SK-N-SH treated with all-trans-retinoic acid at 6 μM for 48 hours (cell line): ENCODE data around the gene NRXN3.

ENCODE experiments used
- ATAC-seq: fragments of 200-7000 bp; cut with Tn5 transposase; 3 replicates; pipeline ENCODE4 v1.9.1; 2020; ENCODE audit warnings: mild to moderate bottlenecking, moderate library complexity
- ARNTL ChIP-seq: fragments of 450-650 bp; formaldehyde crosslinking; IDR thresholded peaks from 2 replicates; pipeline ENCODE4 v1.5.0; 2020; ENCODE audit warnings: low read depth, mild to moderate bottlenecking, moderate library complexity, borderline replicate concordance
- BACH2 ChIP-seq: fragments of 250-450 bp; sonication (Bioruptor Pico); IDR thresholded peaks from 2 replicates; pipeline ENCODE4 v1.9.0; 2021; ENCODE audit warnings: mild to moderate bottlenecking, borderline replicate concordance
- CREB5 ChIP-seq: fragments of 250-450 bp; sonication (Bioruptor Pico); IDR thresholded peaks from 2 replicates; pipeline ENCODE4 v1.5.1; 2020; ENCODE audit warnings: low read depth, mild to moderate bottlenecking, moderate library complexity
- CSDC2 ChIP-seq: fragments of 250-450 bp; sonication (Bioruptor Pico); IDR thresholded peaks from 2 replicates; pipeline ENCODE4 v1.5.0; 2020; ENCODE audit warnings: mild to moderate bottlenecking, moderate library complexity
- CSRNP3 ChIP-seq: fragments of 250-450 bp; sonication (Bioruptor Pico); IDR thresholded peaks from 2 replicates; pipeline ENCODE4 v1.5.1; 2021; ENCODE audit warnings: mild to moderate bottlenecking, moderate library complexity
- ESRRG ChIP-seq: fragments of 250-450 bp; sonication (Bioruptor Pico); IDR thresholded peaks from 2 replicates; pipeline ENCODE4 v1.6.1; 2021; ENCODE audit warnings: mild to moderate bottlenecking
- GLIS3 ChIP-seq: fragments of 250-450 bp; sonication (Bioruptor Pico); IDR thresholded peaks from 2 replicates; pipeline ENCODE4 v1.5.0; 2020; ENCODE audit warnings: mild to moderate bottlenecking, moderate library complexity
- ISL1 ChIP-seq: fragments of 250-450 bp; sonication (Bioruptor Pico); IDR thresholded peaks from 2 replicates; pipeline ENCODE4 v2.1.2; 2022; ENCODE audit warnings: mild to moderate bottlenecking, moderate library complexity
- OSR1 ChIP-seq: fragments of 250-450 bp; sonication (Bioruptor Pico); IDR thresholded peaks from 2 replicates; pipeline ENCODE4 v1.8.0; 2022; ENCODE audit warnings: moderate library complexity, mild to moderate bottlenecking, inconsistent platforms
- PATZ1 ChIP-seq: fragments of 250-450 bp; sonication (Bioruptor Pico); IDR thresholded peaks from 2 replicates; pipeline ENCODE4 v1.8.0; 2020; ENCODE audit warnings: mild to moderate bottlenecking, moderate library complexity, borderline replicate concordance
- POU6F1 ChIP-seq: fragments of 250-450 bp; sonication (Bioruptor Pico); IDR thresholded peaks from 2 replicates; pipeline ENCODE4 v1.8.0; 2021; ENCODE audit warnings: low read depth, mild to moderate bottlenecking, moderate library complexity, borderline replicate concordance
- RARB ChIP-seq: fragments of 250-450 bp; sonication (Bioruptor Pico); IDR thresholded peaks from 2 replicates; pipeline ENCODE4 v1.8.0; 2021; ENCODE audit warnings: mild to moderate bottlenecking, moderate library complexity
- SNAI2 ChIP-seq: fragments of 250-450 bp; sonication (Bioruptor Pico); IDR thresholded peaks from 2 replicates; pipeline ENCODE4 v1.5.0; 2020; ENCODE audit warnings: mild to moderate bottlenecking, moderate library complexity
- TCF4 ChIP-seq: fragments of 250-450 bp; sonication (Bioruptor Pico); IDR thresholded peaks from 2 replicates; pipeline ENCODE4 v1.8.0; 2021; ENCODE audit warnings: mild to moderate bottlenecking, moderate library complexity, borderline replicate concordance
- TOX ChIP-seq: fragments of 250-450 bp; sonication (Bioruptor Pico); IDR thresholded peaks from 2 replicates; pipeline ENCODE4 v1.8.0; 2021; ENCODE audit warnings: mild to moderate bottlenecking, moderate library complexity, borderline replicate concordance
- TSHZ2 ChIP-seq: fragments of 250-450 bp; sonication (Bioruptor Pico); IDR thresholded peaks from 2 replicates; pipeline ENCODE4 v1.5.0; 2020; ENCODE audit warnings: mild to moderate bottlenecking, moderate library complexity
- ZC3H10 ChIP-seq: fragments of 250-450 bp; sonication (Bioruptor Pico); IDR thresholded peaks from 2 replicates; pipeline ENCODE4 v1.5.1; 2021; ENCODE audit warnings: mild to moderate bottlenecking, moderate library complexity
- ZNF565 ChIP-seq: fragments of 450-650 bp; formaldehyde crosslinking; conservative IDR thresholded peaks from 2 replicates; pipeline ENCODE4 v1.5.0; 2020; ENCODE audit warnings: low read depth, mild to moderate bottlenecking, moderate library complexity
- ZNF70 ChIP-seq: fragments of 450-650 bp; formaldehyde crosslinking; IDR thresholded peaks from 2 replicates; pipeline ENCODE4 v1.5.0; 2020; ENCODE audit warnings: mild to moderate bottlenecking, moderate library complexity
- ZNF8 ChIP-seq: fragments of 450-650 bp; formaldehyde crosslinking; IDR thresholded peaks from 2 replicates; pipeline ENCODE4 v1.5.0; 2020; ENCODE audit warnings: mild to moderate bottlenecking, moderate library complexity

NRXN3 gene

GRCh38 chr14:79248771-79249170 lies 1078.6 kb downstream of the NRXN3 start (continued):
- TF ChIP-seq GLIS3 (no peak), SNAI2 (no peak), ESRRG (no peak), ZNF70 (CRISPR knock-in tag) (no peak), BACH2 (CRISPR knock-in tag) (no peak), TSHZ2 (CRISPR knock-in tag) (no peak), ZNF565 (CRISPR knock-in tag) (no peak), OSR1 (CRISPR knock-in tag) (no peak)

- TF ChIP-seq RARB (CRISPR knock-in tag): no peak
- no peak for TF ChIP-seq ZNF70 (CRISPR knock-in tag)
- TF ChIP-seq TOX (CRISPR knock-in tag): no peak
- no peak for TF ChIP-seq TCF4 (CRISPR knock-in tag)
- TF ChIP-seq BACH2 (CRISPR knock-in tag): no peak
- TF ChIP-seq POU6F1 (CRISPR knock-in tag): no peak
- TF ChIP-seq CSRNP3 (CRISPR knock-in tag): no peak
- TF ChIP-seq PATZ1 (CRISPR knock-in tag): no peak
- no peak for TF ChIP-seq CREB5
- TF ChIP-seq GLIS3: no peak
- TF ChIP-seq ZNF8 (CRISPR knock-in tag): no peak
- TF ChIP-seq ISL1 (CRISPR knock-in tag): no peak
- ATAC-seq: no peak
Measured at GRCh38 chr14:79251278-79251677, 1081.1 kb downstream of the NRXN3 start.

GRCh38 chr14:79253576-79253975 lies 1083.4 kb downstream of the NRXN3 start:
- no peak for ATAC-seq
- TF ChIP-seq TCF4 (CRISPR knock-in tag) (no peak), SNAI2 (no peak), ZC3H10 (no peak), CSDC2 (CRISPR knock-in tag) (no peak), PATZ1 (CRISPR knock-in tag) (no peak), POU6F1 (CRISPR knock-in tag) (no peak), CREB5 (no peak), ISL1 (CRISPR knock-in tag) (no peak), ZNF70 (CRISPR knock-in tag) (no peak), ARNTL (CRISPR knock-in tag) (no peak), TOX (CRISPR knock-in tag) (no peak)
- TF ChIP-seq, all 23 proteins: peak for 0
